ENCODE measurements around the gene MINK1. TPM values are rescaled to one million over a fixed set of nuclear protein-coding genes. Genes with fewer than 3 reads are reported as not detected.

The MINK1 gene
- total and polyA plus RNA-seq, 10 of the 15 experiments (the other 5 are each of a cell fraction or from before 2014, with no cell fraction given): 0.08 to 55.6 (median 15.0) TPM

DNA sequence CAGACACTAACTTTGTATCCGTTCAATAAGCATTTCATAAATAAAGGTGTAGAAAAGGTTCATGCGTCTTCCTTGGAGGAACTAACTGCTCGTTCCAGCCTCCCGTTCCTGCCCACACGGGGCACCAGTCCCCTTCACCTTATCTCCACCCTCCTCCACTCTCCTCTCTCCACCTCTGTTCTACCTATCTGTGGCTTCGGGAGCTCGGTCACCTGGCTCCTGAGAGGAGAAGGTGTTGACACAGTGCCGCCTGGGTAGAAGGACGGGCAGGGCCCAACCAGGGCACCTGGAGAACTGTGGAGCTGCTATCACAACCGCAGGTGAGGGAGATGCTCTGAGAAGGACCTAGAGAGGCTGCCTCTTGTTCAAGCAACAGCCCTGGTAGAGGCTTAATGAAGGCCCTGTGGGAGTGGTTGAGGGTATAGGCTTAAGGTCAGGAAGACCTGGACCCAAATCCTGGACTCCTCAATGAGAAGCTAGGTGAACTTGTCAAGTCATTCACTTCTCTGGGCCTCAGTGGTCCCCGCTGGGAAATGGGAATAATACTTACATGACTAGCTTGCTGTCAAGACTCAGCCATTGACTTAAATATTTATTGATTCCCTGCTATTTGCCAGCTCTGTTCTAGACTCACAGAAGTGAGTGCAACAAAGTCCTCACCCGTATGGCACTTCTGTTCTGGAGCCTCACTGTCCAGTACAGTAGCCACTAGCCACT is 9.6 kb upstream of the MINK1 start:
- Histone ChIP-seq H4K20me1 (ENCODE audit: control insufficient read depth, insufficient read depth) (no peaks in the 10 kb centered on the region), H3K36me3 (ENCODE audit: control insufficient read depth in 2 of 2, insufficient read depth in 2 of 2, low read length in 1 of 2) (no peaks in the 10 kb centered on the region), H3K4me2 (ENCODE audit: control insufficient read depth, insufficient read depth) (no peak overlapping the region), H3K9me3 (replicated peaks; ENCODE audit: control insufficient read depth, insufficient read depth, low read length) (no peaks in the 10 kb centered on the region), H3K27me3 (replicated peaks in 1 of 2; ENCODE audit: control insufficient read depth in 2 of 2, insufficient read depth in 2 of 2, low read length in 1 of 2) (no peaks in the 10 kb centered on the region), H3K27ac (ENCODE audit: control insufficient read depth, insufficient read depth) (no peak overlapping the region), H2AFZ (ENCODE audit: control insufficient read depth, low read depth, low read length) (no peak overlapping the region), H3K4me1 (ENCODE audit: control insufficient read depth, insufficient read depth, low read length) (no peaks in the 10 kb centered on the region), H3K9ac (ENCODE audit: control insufficient read depth, insufficient read depth, low read length) (no peak overlapping the region), H3K79me2 (ENCODE audit: control insufficient read depth, insufficient read depth, low read length) (no peaks in the 10 kb centered on the region), H3K4me3 (no peak overlapping the region)
- in situ Hi-C loops (cut with MboI): no loop called here
- RAD21 ChIA-PET (ENCODE audit: unreplicated experiment): no interaction called here
- intact Hi-C loops (cut with micrococcal nuclease; ENCODE audit: unreplicated experiment): no loop called here
- WGBS (ENCODE audit: insufficient coverage, insufficient replicate concordance, low lambda C conversion rate, missing lambda C conversion rate): 79% methylated on average over 12 of the region's 12 CpGs
- POLR2A ChIA-PET: interaction anchor here (0.5 to 0.7 kb wide), 3 partner anchors 47 to 1063 kb away, joined by 3 to 4 read pairs (median 3); no protein-coding TSS in a partner anchor
- FAIRE-seq (no peak), ATAC-seq (no peak; the same call in 2 of the 3 replicates), DNase-seq (ENCODE audit: low read depth, low spot score) (no peak)
- CTCF ChIA-PET: interaction anchor here (1.3 kb wide), 1 partner anchor 59 kb away, joined by 4 read pairs; no protein-coding TSS in a partner anchor
- BruUV-seq (replicated peaks): no TSS peak
- SMC1A ChIA-PET (ENCODE audit: uncharacterized antibody, unreplicated experiment): no interaction called here
- TF ChIP-seq ZBED1 (IDR thresholded peaks at IDR 0.05; ENCODE audit: borderline replicate concordance): no peak
- no peak for TF ChIP-seq BCLAF1 (IDR thresholded peaks at IDR 0.05)
- TF ChIP-seq NBN (IDR thresholded peaks at IDR 0.05): no peak
- no peak for TF ChIP-seq ZNF274 (IDR thresholded peaks at IDR 0.05; ENCODE audit: insufficient read depth, insufficient read length)
- TF ChIP-seq BHLHE40 (IDR thresholded peaks at IDR 0.05; ENCODE audit: borderline replicate concordance in 1 of 2, low read depth in 2 of 2, low read length in 1 of 2): no peak
- no peak for TF ChIP-seq E2F4 (IDR thresholded peaks at IDR 0.05; ENCODE audit: low read depth, low read length)
- no peak for TF ChIP-seq CHD1 (IDR thresholded peaks at IDR 0.05; ENCODE audit: low read depth, low read length)
- TF ChIP-seq LARP7 (IDR thresholded peaks at IDR 0.05): no peak
- no peak for TF ChIP-seq SMC3 (IDR thresholded peaks at IDR 0.05; ENCODE audit: borderline replicate concordance, low read length)
- TF ChIP-seq CUX1 (IDR thresholded peaks at IDR 0.05; ENCODE audit: insufficient replicate concordance, low read depth, low read length): no peak
